Mucosa of stomach (tissue), 1 donor: ENCODE results near the gene PTGES.

ENCODE experiments used
- H3K27me3 ChIP-seq: one replicate; pipeline ENCODE4 v1.7.0; 2013; ENCODE audit warnings: mild to moderate bottlenecking, low read length; ENCODE audit not compliant: control insufficient read depth, insufficient read depth
- H3K36me3 ChIP-seq: one replicate; pipeline ENCODE4 v1.7.0; 2013; ENCODE audit warnings: low read length; ENCODE audit not compliant: control insufficient read depth, insufficient read depth
- H3K4me1 ChIP-seq: one replicate; pipeline ENCODE4 v1.7.0; 2013; ENCODE audit warnings: mild to moderate bottlenecking, low read length; ENCODE audit not compliant: control insufficient read depth, insufficient read depth
- H3K4me3 ChIP-seq: one replicate; pipeline ENCODE4 v1.7.0; 2013; ENCODE audit warnings: low read length
- H3K9ac ChIP-seq: one replicate; pipeline ENCODE4 v1.7.0; 2013; ENCODE audit warnings: mild to moderate bottlenecking, low read length, moderate library complexity
- H3K9me3 ChIP-seq: one replicate; pipeline ENCODE4 v1.7.0; 2013; ENCODE audit warnings: mild to moderate bottlenecking, low read length, moderate library complexity; ENCODE audit not compliant: control insufficient read depth
- donor health status: Pancreatic carcinoma.

PTGES gene

GRCh38 chr9:129720865-129721545 is 31.8 kb downstream of the PTGES start:
- H3K9me3 ChIP-seq, result no peaks in the 10 kb centered on the region
- H3K27me3 ChIP-seq, result no peaks in the 10 kb centered on the region
- H3K4me3 ChIP-seq, result no peak overlapping the region
- H3K4me1 ChIP-seq, result peaks cover 8% of the 10 kb centered on the region
- no peaks in the 10 kb centered on the region for H3K36me3 ChIP-seq
- no peak overlapping the region for H3K9ac ChIP-seq

GRCh38 chr9:129720181-129720864 is 32.5 kb downstream of the PTGES start:
- H3K9me3 ChIP-seq, result no peaks in the 10 kb centered on the region
- no peak overlapping the region for H3K9ac ChIP-seq
- no peaks in the 10 kb centered on the region for H3K36me3 ChIP-seq
- no peak overlapping the region for H3K4me3 ChIP-seq
- no peaks in the 10 kb centered on the region for H3K27me3 ChIP-seq
- peaks cover 8% of the 10 kb centered on the region for H3K4me1 ChIP-seq

GRCh38 chr9:129719135-129719534 is 33.7 kb downstream of the PTGES start:
- H3K36me3 ChIP-seq, result no peaks in the 10 kb centered on the region
- no peaks in the 10 kb centered on the region for H3K9me3 ChIP-seq
- H3K4me3 ChIP-seq, result no peak overlapping the region
- peaks cover 8% of the 10 kb centered on the region for H3K4me1 ChIP-seq
- H3K27me3 ChIP-seq, result no peaks in the 10 kb centered on the region
- no peak overlapping the region for H3K9ac ChIP-seq

GRCh38 chr9:129718647-129719046 is 34.2 kb downstream of the PTGES start:
- no peak overlapping the region for H3K9ac ChIP-seq
- H3K36me3 ChIP-seq, result no peaks in the 10 kb centered on the region
- no peak overlapping the region for H3K4me3 ChIP-seq
- no peaks in the 10 kb centered on the region for H3K27me3 ChIP-seq
- H3K4me1 ChIP-seq, result peaks cover 8% of the 10 kb centered on the region
- H3K9me3 ChIP-seq, result no peaks in the 10 kb centered on the region

GRCh38 chr9:129717991-129718390 is 34.9 kb downstream of the PTGES start:
- no peak overlapping the region for H3K9ac ChIP-seq
- H3K4me3 ChIP-seq, result no peak overlapping the region
- peaks cover 8% of the 10 kb centered on the region for H3K4me1 ChIP-seq
- no peaks in the 10 kb centered on the region for H3K9me3 ChIP-seq
- H3K36me3 ChIP-seq, result no peaks in the 10 kb centered on the region
- H3K27me3 ChIP-seq, result no peaks in the 10 kb centered on the region

- Histone ChIP-seq H3K9me3 (no peaks in the 10 kb centered on the region), H3K4me3 (no peak overlapping the region), H3K9ac (no peak overlapping the region), H3K4me1 (peaks cover 8% of the 10 kb centered on the region), H3K36me3 (no peaks in the 10 kb centered on the region), H3K27me3 (no peaks in the 10 kb centered on the region)
These were observed 36.8 kb downstream of the PTGES start for GRCh38 chr9:129716091-129716490.

GRCh38 chr9:129714511-129715061 is 38.3 kb downstream of the PTGES start:
- H3K9ac ChIP-seq, result no peak overlapping the region
- H3K4me3 ChIP-seq, result no peak overlapping the region
- no peaks in the 10 kb centered on the region for H3K9me3 ChIP-seq
- peaks cover 8% of the 10 kb centered on the region for H3K4me1 ChIP-seq
- H3K36me3 ChIP-seq, result no peaks in the 10 kb centered on the region
- H3K27me3 ChIP-seq, result no peaks in the 10 kb centered on the region

- Histone ChIP-seq H3K27me3 (no peaks in the 10 kb centered on the region), H3K36me3 (no peaks in the 10 kb centered on the region), H3K9ac (no peak overlapping the region), H3K9me3 (no peaks in the 10 kb centered on the region), H3K4me1 (no peaks in the 10 kb centered on the region), H3K4me3 (no peak overlapping the region)
These were observed 39.5 kb downstream of the PTGES start for GRCh38 chr9:129713402-129713679.

GRCh38 chr9:129712634-129713401 is 40.0 kb downstream of the PTGES start:
- Histone ChIP-seq H3K27me3 (no peaks in the 10 kb centered on the region), H3K36me3 (no peaks in the 10 kb centered on the region), H3K9me3 (no peaks in the 10 kb centered on the region), H3K4me3 (no peak overlapping the region), H3K4me1 (no peaks in the 10 kb centered on the region), H3K9ac (no peak overlapping the region)

GRCh38 chr9:129710169-129710453 is 42.7 kb downstream of the PTGES start:
- no peaks in the 10 kb centered on the region for H3K36me3 ChIP-seq
- H3K4me1 ChIP-seq, result no peaks in the 10 kb centered on the region
- H3K9ac ChIP-seq, result no peak overlapping the region
- no peak overlapping the region for H3K4me3 ChIP-seq
- no peaks in the 10 kb centered on the region for H3K27me3 ChIP-seq
- H3K9me3 ChIP-seq, result no peaks in the 10 kb centered on the region

GRCh38 chr9:129709438-129710168 is 43.2 kb downstream of the PTGES start:
- Histone ChIP-seq H3K4me3 (no peak overlapping the region), H3K9me3 (no peaks in the 10 kb centered on the region), H3K36me3 (no peaks in the 10 kb centered on the region), H3K27me3 (no peaks in the 10 kb centered on the region), H3K4me1 (no peaks in the 10 kb centered on the region), H3K9ac (no peak overlapping the region)

- H3K36me3 ChIP-seq, result no peaks in the 10 kb centered on the region
- H3K4me1 ChIP-seq, result peaks cover 5% of the 10 kb centered on the region
- H3K27me3 ChIP-seq, result no peaks in the 10 kb centered on the region
- H3K4me3 ChIP-seq, result no peak overlapping the region
- no peaks in the 10 kb centered on the region for H3K9me3 ChIP-seq
- no peak overlapping the region for H3K9ac ChIP-seq
These were observed 44.0 kb downstream of the PTGES start for GRCh38 chr9:129708793-129709192.
